AG04450 (cell line): Measurements from ENCODE around the gene GABRR3. TPM values are rescaled to one million over a fixed set of nuclear protein-coding genes. Genes with fewer than 3 reads are reported as not detected.

Experiments
- CTCF ChIA-PET: fragments of 300-600, 350-600 bp; formaldehyde crosslinking; extraction: SDS; loops from one replicate; lab custom pipeline; 2022; ENCODE audit warnings: antibody characterized with exemption, inconsistent platforms; lab: Charles Lee
- POLR2A ChIA-PET: fragments of 350-600 bp; formaldehyde crosslinking; extraction: SDS; loops from one replicate; lab custom pipeline; 2021; ENCODE audit warnings: antibody characterized with exemption, inconsistent platforms; lab: Yijun Ruan, JAX
- DNase-seq: peaks from one replicate; pipeline ENCODE4 v3.0.0-alpha.2; 2011; ENCODE audit warnings: low read depth, low spot score
- H3K27ac ChIP-seq: one replicate; pipeline ENCODE4 v1.5.1; 2012; ENCODE audit warnings: low read depth, low read length, control low read depth
- H3K27me3 ChIP-seq: one replicate; pipeline ENCODE4 v1.6.0; 2012; ENCODE audit warnings: low read length; ENCODE audit not compliant: control insufficient read depth, insufficient read depth
- H3K4me3 ChIP-seq: 2 replicates; pipeline ENCODE4 v1.5.1; 2011; ENCODE audit warnings: mild to moderate bottlenecking, low read depth, low read length, control low read depth
- H3K9me3 ChIP-seq: 2 replicates; pipeline ENCODE4 v1.5.1; 2012; ENCODE audit warnings: low read length; ENCODE audit not compliant: control insufficient read depth, insufficient read depth
- CTCF ChIP-seq: IDR thresholded peaks from 2 replicates; pipeline ENCODE4 v1.5.1; 2011; ENCODE audit warnings: low read depth, low read length, control low read depth, inconsistent platforms
- polyA plus RNA-seq: library from polyadenylated mRNA; depleted of rRNA; stranded (reverse); fragments of >200 nt; gene quantifications from 2 replicates; pipeline ENCODE4 v1.2.3, GENCODE V29; 2011

Gene GABRR3
- polyA plus RNA-seq, 1 experiment = not detected

GRCh38 chr3:98010194-98010882 is 24.8 kb downstream of the GABRR3 start:
- no peak for TF ChIP-seq CTCF
- no peaks in the 10 kb centered on the region for H3K27me3 ChIP-seq
- DNase-seq = no peak
- ChIA-PET POLR2A (no interaction called here), CTCF (interaction anchor here (5.1 to 5.8 kb wide), 2 partner anchors 13 to 29 kb away, joined by 34 to 57 read pairs; no protein-coding TSS in a partner anchor)
- no peak overlapping the region for H3K4me3 ChIP-seq
- H3K9me3 ChIP-seq = no peaks in the 10 kb centered on the region
- H3K27ac ChIP-seq = no peak overlapping the region

- H3K4me3 ChIP-seq = no peak overlapping the region
- no peak overlapping the region for H3K27ac ChIP-seq
- H3K27me3 ChIP-seq = no peaks in the 10 kb centered on the region
- POLR2A ChIA-PET = no interaction called here
- no peaks in the 10 kb centered on the region for H3K9me3 ChIP-seq
- DNase-seq = no peak
- no peak for TF ChIP-seq CTCF
- CTCF ChIA-PET = interaction anchor here (0.7 kb wide), 1 partner anchor 243 kb away, joined by 7 read pairs; no protein-coding TSS in a partner anchor
Measured at GRCh38 chr3:98008855-98009254, 26.3 kb downstream of the GABRR3 start.

- DNase-seq = no peak
- H3K9me3 ChIP-seq = no peaks in the 10 kb centered on the region
- TF ChIP-seq CTCF = no peak
- ChIA-PET POLR2A (no interaction called here), CTCF (interaction anchor here (1.5 kb wide), 1 partner anchor 16 kb away, joined by 4 read pairs; no protein-coding TSS in a partner anchor)
- H3K27me3 ChIP-seq = no peaks in the 10 kb centered on the region
- no peak overlapping the region for H3K4me3 ChIP-seq
- no peak overlapping the region for H3K27ac ChIP-seq
Measured at GRCh38 chr3:98005438-98005837, 29.7 kb downstream of the GABRR3 start.

GRCh38 chr3:98004721-98005120 is 30.4 kb downstream of the GABRR3 start:
- Histone ChIP-seq H3K27ac (no peak overlapping the region), H3K4me3 (no peak overlapping the region), H3K27me3 (no peaks in the 10 kb centered on the region), H3K9me3 (no peaks in the 10 kb centered on the region)
- POLR2A ChIA-PET = no interaction called here
- CTCF ChIA-PET = interaction anchor here (1.5 kb wide), 1 partner anchor 17 kb away, joined by 4 read pairs; no protein-coding TSS in a partner anchor
- DNase-seq = no peak
- TF ChIP-seq CTCF = no peak

GRCh38 chr3:98003306-98003969 is 31.7 kb downstream of the GABRR3 start:
- ChIA-PET CTCF (no interaction called here), POLR2A (no interaction called here)
- no peaks in the 10 kb centered on the region for H3K27me3 ChIP-seq
- H3K4me3 ChIP-seq = no peak overlapping the region
- no peak for DNase-seq
- H3K27ac ChIP-seq = no peak overlapping the region
- H3K9me3 ChIP-seq = no peaks in the 10 kb centered on the region
- TF ChIP-seq CTCF = no peak
